Colonic mucosa (tissue), 4 donors: ENCODE results near the gene RPGR. TPM values are rescaled to one million over a fixed set of nuclear protein-coding genes. Genes with fewer than 3 reads are reported as not detected.

Source experiments
- DNase-seq: peaks from one replicate; pipeline ENCODE4 v3.0.0-alpha.2; 2020
- H3K27ac ChIP-seq: fragments of 200-600 bp; one replicate; pipeline ENCODE4 v1.8.0; 2021
- H3K27me3 ChIP-seq: fragments of 200-600 bp; one replicate; pipeline ENCODE4 v1.8.0; 2021
- H3K36me3 ChIP-seq: fragments of 200-600 bp; one replicate; pipeline ENCODE4 v1.8.0; 2021
- H3K4me1 ChIP-seq: fragments of 200-600 bp; one replicate; pipeline ENCODE4 v1.8.0; 2021; ENCODE audit warnings: mild to moderate bottlenecking
- H3K4me3 ChIP-seq: fragments of 200-600 bp; one replicate; pipeline ENCODE4 v1.8.0; 2021
- H3K9ac ChIP-seq, 2 donors: one replicate each; pipeline ENCODE4 v1.7.0; 2013; ENCODE audit warnings: control low read depth in 2 of 2, low read depth in 2 of 2, low read length in 2 of 2
- H3K9me3 ChIP-seq: fragments of 200-600 bp; one replicate; pipeline ENCODE4 v1.8.0; 2021
- CTCF ChIP-seq: fragments of 200-600 bp; IDR thresholded peaks from one replicate; pipeline ENCODE4 v1.8.0; 2022; ENCODE audit warnings: antibody characterized with exemption, mild to moderate bottlenecking
- intact Hi-C: fragments of 100-400 bp; cut with DNase I; formaldehyde crosslinking; loops from one replicate; pipeline ENCODE4 v1.14.1; 2022
- total RNA-seq, 2 donors: library from RNA; stranded (reverse); fragmentation: NEBNext Ultra II Directional in 1 of 2; extraction: Animal tissue kit (Norgen Biotek cat#: 25700) in 1 of 2; gene quantifications; one replicate each; pipeline ENCODE4 v1.2.1, GENCODE V29; 2021
- donor health status: healthy.
- donor health status: DM: no; HTN: no; CAD: no.
- donor health status: DM: no; HTN: no; CAD: no.

RPGR gene
- total RNA-seq, 2 donors from 2014 or later = 8.3 to 9.8 TPM

DNA sequence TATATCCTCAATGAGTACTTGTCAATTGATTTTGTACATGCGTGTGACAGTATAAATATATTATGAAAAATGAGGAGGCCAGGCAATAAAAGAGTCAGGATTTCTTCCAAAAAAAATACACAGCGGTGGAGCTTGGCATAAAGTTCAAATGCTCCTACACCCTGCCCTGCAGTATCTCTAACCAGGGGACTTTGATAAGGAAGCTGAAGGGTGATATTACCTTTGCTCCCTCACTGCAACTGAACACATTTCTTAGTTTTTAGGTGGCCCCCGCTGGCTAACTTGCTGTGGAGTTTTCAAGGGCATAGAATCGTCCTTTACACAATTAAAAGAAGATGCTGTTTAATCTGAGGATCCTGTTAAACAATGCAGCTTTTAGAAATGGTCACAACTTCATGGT lies 25.1 kb upstream of the RPGR start, which contains the start of gene OTC:
Gene OTC, plus strand, starts transcription at position 243 of the 400 bp plus-strand sequence. Its CDS starts 93 bp downstream, at position 336.
- no peak for TF ChIP-seq CTCF

DNA sequence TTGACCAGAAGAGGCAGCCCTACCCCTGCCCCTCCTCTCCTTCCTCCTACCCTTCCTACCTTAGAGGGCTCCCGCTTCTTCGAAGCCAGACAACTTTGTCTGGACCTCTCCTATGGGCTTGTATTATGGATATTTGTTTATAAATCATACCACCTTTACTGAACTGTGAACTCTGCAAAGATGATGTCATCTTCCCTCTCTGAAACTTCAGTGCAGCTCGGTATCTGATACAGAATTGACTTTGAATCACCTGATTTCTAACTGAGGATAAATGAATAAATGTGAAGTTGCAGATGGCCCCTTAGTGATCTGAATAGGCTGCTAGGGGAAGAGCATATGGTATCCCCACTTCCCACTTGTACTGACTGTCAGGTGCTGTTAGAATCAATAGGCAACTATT lies 24.0 kb upstream of the RPGR start:
- no peak for DNase-seq
- no peaks in the 10 kb centered on the region for H3K9me3 ChIP-seq
- intact Hi-C loops = no loop called here
- no peaks in the 10 kb centered on the region for H3K4me1 ChIP-seq
- H3K36me3 ChIP-seq = no peaks in the 10 kb centered on the region
- no peak for TF ChIP-seq CTCF
- no peak overlapping the region for H3K4me3 ChIP-seq
- no peak overlapping the region for H3K27ac ChIP-seq
- H3K27me3 ChIP-seq = peaks cover 3% of the 10 kb centered on the region
- H3K9ac ChIP-seq = no peak overlapping the region

More for the DNA sequence above, 25.1 kb upstream of the RPGR start, which contains the start of gene OTC:
- H3K9ac ChIP-seq = peak within 1 kb of the TSS in 1 of 2 donors; percentile 23
- H3K27me3 ChIP-seq = peaks cover 3% of the 10 kb centered on the region
- DNase-seq = no peak
- no peaks in the 10 kb centered on the region for H3K36me3 ChIP-seq
- intact Hi-C loops = no loop called here
- no peaks in the 10 kb centered on the region for H3K4me1 ChIP-seq
- H3K27ac ChIP-seq = no peak within 1 kb of the TSS
- no peaks in the 10 kb centered on the region for H3K9me3 ChIP-seq
- no peak within 1 kb of the TSS for H3K4me3 ChIP-seq

- no peaks in the 10 kb centered on the region for H3K4me1 ChIP-seq
- H3K9ac ChIP-seq = no peak overlapping the region
- no peaks in the 10 kb centered on the region for H3K9me3 ChIP-seq
- H3K27me3 ChIP-seq = peaks cover 3% of the 10 kb centered on the region
- no peak overlapping the region for H3K4me3 ChIP-seq
- DNase-seq = no peak
- H3K36me3 ChIP-seq = no peaks in the 10 kb centered on the region
- no peak overlapping the region for H3K27ac ChIP-seq
- TF ChIP-seq CTCF = no peak
- intact Hi-C loops = no loop called here
Observed at GRCh38 chrX:38347136-38347535, 19.8 kb upstream of the RPGR start.

DNA sequence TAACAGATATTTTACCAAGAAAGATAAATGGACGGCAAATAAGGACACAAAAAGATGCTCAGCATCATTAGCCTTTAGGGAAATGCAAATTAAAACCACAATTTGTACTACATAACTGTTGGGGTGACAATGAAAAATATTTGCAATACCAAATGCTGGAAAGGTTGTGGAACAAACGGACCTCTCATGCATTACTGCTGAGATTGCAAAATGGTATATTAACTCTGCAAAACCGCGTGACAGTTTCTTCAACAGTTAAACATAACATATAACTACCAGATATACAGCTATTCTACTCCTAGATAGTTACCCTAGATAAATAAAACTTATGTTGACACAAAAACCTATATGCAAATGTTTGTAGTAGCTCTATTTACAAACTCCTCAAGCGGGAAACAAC lies 18.8 kb upstream of the RPGR start:
- Histone ChIP-seq H3K4me3 (no peak overlapping the region), H3K36me3 (no peaks in the 10 kb centered on the region), H3K9ac (no peak overlapping the region), H3K27me3 (peaks cover 3% of the 10 kb centered on the region), H3K4me1 (no peaks in the 10 kb centered on the region), H3K27ac (no peak overlapping the region), H3K9me3 (no peaks in the 10 kb centered on the region)
- TF ChIP-seq CTCF = no peak
- intact Hi-C loops = no loop called here
- DNase-seq = no peak

- no peak for TF ChIP-seq CTCF
- no peak overlapping the region for H3K9ac ChIP-seq
- no peaks in the 10 kb centered on the region for H3K36me3 ChIP-seq
- H3K27me3 ChIP-seq = peaks cover 4% of the 10 kb centered on the region
- no peak overlapping the region for H3K4me3 ChIP-seq
- H3K27ac ChIP-seq = peak overlapping the region; percentile 51
- DNase-seq = peak; percentile 49
- no peaks in the 10 kb centered on the region for H3K9me3 ChIP-seq
- H3K4me1 ChIP-seq = no peaks in the 10 kb centered on the region
- intact Hi-C loops = no loop called here
Observed at GRCh38 chrX:38342853-38343778, 15.8 kb upstream of the RPGR start.
